Small intestine (tissue), 7 donors: Measurements from ENCODE around the gene ARHGAP23. TPM values are rescaled to one million over a fixed set of nuclear protein-coding genes. Genes with fewer than 3 reads are reported as not detected.

Experiments
- DNase-seq, 2 donors: peaks; one replicate each; pipeline versions ENCODE4 v3.0.0 to v3.0.0-alpha.2; 2013
- FAIRE-seq: peaks from 2 replicates; lab custom pipeline; 2012; peaks lifted over from hg19 to GRCh38; lab: Jason Lieb, UNC
- H3K27ac ChIP-seq, 3 donors: one replicate each; pipeline ENCODE4 v1.5.1; 2013; ENCODE audit warnings: low read length in 2 of 3, mild to moderate bottlenecking in 2 of 3, control low read depth in 1 of 3, inconsistent platforms in 1 of 3, low read depth in 1 of 3, moderate library complexity in 1 of 3
- H3K27me3 ChIP-seq, 3 donors: one replicate each; pipeline ENCODE4 v1.6.1; 2013; ENCODE audit warnings: low read length in 3 of 3, inconsistent platforms in 1 of 3; ENCODE audit not compliant: control insufficient read depth in 3 of 3, insufficient read depth in 3 of 3
- H3K36me3 ChIP-seq, 3 donors: one replicate each; pipeline ENCODE4 v1.6.1; 2013; ENCODE audit warnings: low read length in 3 of 3, inconsistent platforms in 1 of 3, low read depth in 1 of 3, mild to moderate bottlenecking in 1 of 3, moderate library complexity in 1 of 3; ENCODE audit not compliant: control insufficient read depth in 3 of 3, insufficient read depth in 2 of 3
- H3K4me1 ChIP-seq, 3 donors: one replicate each; pipeline ENCODE4 v1.6.1; 2013; ENCODE audit warnings: low read length in 2 of 3, inconsistent platforms in 1 of 3, low read depth in 1 of 3, mild to moderate bottlenecking in 1 of 3, moderate library complexity in 1 of 3; ENCODE audit not compliant: control insufficient read depth in 3 of 3, insufficient read depth in 2 of 3
- H3K4me3 ChIP-seq, 3 donors: one replicate each; pipeline ENCODE4 v1.5.1; 2013; ENCODE audit warnings: low read length in 3 of 3, control low read depth in 1 of 3, inconsistent platforms in 1 of 3, low read depth in 1 of 3, mild to moderate bottlenecking in 1 of 3, moderate library complexity in 1 of 3
- H3K9me3 ChIP-seq, 2 donors: one replicate each; pipeline ENCODE4 v1.6.1; 2013; ENCODE audit warnings: low read depth in 1 of 2, low read length in 1 of 2; ENCODE audit not compliant: control insufficient read depth in 2 of 2, insufficient read depth in 1 of 2
- WGBS, 3 donors: extraction: QIAGEN DNeasy Blood & Tissue Kit; methylation state at CpG; one replicate each; pipeline ENCODE4 v1.1.7; 2013; 5-methylcytosine and 5-hydroxymethylcytosine counted together
- polyA plus RNA-seq, 4 donors: library from polyadenylated mRNA; stranded (reverse) in 3 of 4; unstranded in 1 of 4; fragments of 200-250 nt in 3 of 4; fragments of 120-200 nt in 1 of 4; gene quantifications; one replicate each; pipeline versions ENCODE4 v1.2.1 to v1.2.3, GENCODE V29; 2013
- donor health status: healthy with polysubstance abuse.
- donor health status: control.
- donor health status: control.
- donor health status: Bipolar disorder and iron deficiency.
- donor health status: healthy.

The ARHGAP23 gene
- polyA plus RNA-seq, 4 donors: 0.89 to 10.4 (median 4.7) TPM

DNA sequence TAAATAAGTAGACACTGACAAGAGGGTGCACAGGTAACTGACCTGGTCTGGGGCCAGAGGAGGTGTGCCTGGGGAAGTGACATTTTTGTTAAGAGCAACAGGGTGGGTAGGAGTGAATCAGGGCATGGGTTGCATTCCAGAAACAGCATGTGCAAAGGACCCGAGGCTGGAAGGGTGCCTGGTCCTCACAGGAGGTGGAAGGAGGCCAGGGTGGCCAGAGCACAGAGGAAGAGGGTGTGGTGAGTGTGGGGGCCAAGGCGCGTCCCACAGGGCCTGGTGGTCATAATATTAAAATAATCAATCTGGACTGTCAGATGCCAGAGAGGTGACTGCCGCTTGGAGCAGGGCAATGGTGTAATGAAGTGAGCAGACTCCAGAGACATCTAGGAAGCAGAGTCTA lies 14.3 kb downstream of the ARHGAP23 start:
- FAIRE-seq: no peak
- 63 to 73% (median 72%) methylated on average over 4 of the region's 4 CpGs for WGBS, 3 donors
- Histone ChIP-seq H3K9me3 (no peaks in the 10 kb centered on the region), H3K4me1 (peaks cover 0 to 7% (median 0%) of the 10 kb centered on the region in 3 donors), H3K36me3 (peaks cover 0 to 8% (median 0%) of the 10 kb centered on the region in 3 donors), H3K27me3 (peaks cover 0 to 4% (median 0%) of the 10 kb centered on the region in 3 donors), H3K4me3 (no peak overlapping the region), H3K27ac (no peak overlapping the region)
- no peak for DNase-seq

DNA sequence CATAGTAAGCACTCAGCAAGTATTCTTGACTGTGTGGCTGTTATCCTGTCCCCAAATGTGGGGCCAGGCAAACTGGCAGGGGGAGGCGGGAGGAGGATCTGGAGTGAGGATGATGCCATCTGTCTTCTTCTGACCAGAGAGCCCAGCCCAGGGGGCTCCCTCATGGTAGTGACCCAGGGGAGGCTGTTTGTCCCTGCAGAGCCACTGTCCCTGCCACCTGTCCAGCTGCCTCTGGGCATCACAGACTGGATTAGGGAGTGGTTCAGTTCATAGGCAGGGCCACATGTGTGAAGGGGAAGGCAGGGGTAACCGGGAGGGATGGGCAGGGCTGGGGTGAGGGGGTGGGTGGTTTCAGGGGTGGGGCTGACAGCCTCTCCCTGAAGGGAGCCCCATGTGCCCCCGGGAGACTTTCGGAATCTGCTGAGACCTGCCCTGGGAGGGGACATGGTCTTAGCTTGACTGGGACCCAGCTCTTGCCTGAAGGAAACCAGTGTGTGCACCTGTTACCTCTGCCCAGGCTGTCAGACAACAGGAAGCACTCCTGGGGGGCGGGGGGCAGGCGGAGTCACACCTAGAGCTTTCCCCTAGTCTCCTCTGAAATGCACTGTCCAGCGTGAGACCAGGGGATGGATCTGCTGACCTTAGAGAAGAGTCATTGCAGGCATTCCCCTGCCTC lies 15.2 kb downstream of the ARHGAP23 start:
- no peak overlapping the region for H3K27ac ChIP-seq
- FAIRE-seq (no peak), DNase-seq (no peak)
- no peak overlapping the region for H3K4me3 ChIP-seq
- no peaks in the 10 kb centered on the region for H3K9me3 ChIP-seq
- H3K27me3 ChIP-seq: peaks cover 0 to 4% (median 0%) of the 10 kb centered on the region in 3 donors
- H3K36me3 ChIP-seq: peaks cover 0 to 6% (median 0%) of the 10 kb centered on the region in 3 donors
- WGBS, 3 donors: 35 to 48% (median 41%) methylated on average over 7 of the region's 7 CpGs
- H3K4me1 ChIP-seq: peaks cover 0 to 15% (median 0%) of the 10 kb centered on the region in 3 donors

DNA sequence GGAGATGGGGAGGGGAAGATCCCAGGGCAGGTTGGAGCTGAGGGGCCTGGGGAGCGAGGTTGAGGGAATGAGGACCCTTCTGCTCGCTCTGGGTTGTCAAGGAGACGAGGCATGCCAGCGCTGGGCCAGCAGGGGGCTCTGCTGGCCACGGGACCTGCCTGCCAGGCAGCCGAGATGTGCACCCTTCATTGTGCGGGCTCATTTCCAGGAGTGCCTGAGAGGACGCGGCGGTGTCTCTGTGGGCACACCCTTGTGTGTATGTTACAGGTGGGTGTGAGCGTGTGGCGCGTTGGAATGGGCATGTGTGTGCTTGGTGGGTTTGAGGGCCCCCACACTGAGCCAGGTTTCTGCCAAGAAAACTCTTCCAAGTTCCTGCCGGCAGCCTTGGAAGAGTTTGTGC lies 15.9 kb downstream of the ARHGAP23 start:
- H3K27me3 ChIP-seq: peaks cover 0 to 4% (median 0%) of the 10 kb centered on the region in 3 donors
- no peaks in the 10 kb centered on the region for H3K9me3 ChIP-seq
- 7 to 9% (median 9%) methylated on average over 14 of the region's 14 CpGs for WGBS, 3 donors
- no peak overlapping the region for H3K27ac ChIP-seq
- FAIRE-seq (no peak), DNase-seq (peak; percentile 43 to 81)
- no peak overlapping the region for H3K4me3 ChIP-seq
- peaks cover 0 to 6% (median 0%) of the 10 kb centered on the region in 3 donors for H3K36me3 ChIP-seq
- peaks cover 0 to 21% (median 0%) of the 10 kb centered on the region in 3 donors for H3K4me1 ChIP-seq

DNA sequence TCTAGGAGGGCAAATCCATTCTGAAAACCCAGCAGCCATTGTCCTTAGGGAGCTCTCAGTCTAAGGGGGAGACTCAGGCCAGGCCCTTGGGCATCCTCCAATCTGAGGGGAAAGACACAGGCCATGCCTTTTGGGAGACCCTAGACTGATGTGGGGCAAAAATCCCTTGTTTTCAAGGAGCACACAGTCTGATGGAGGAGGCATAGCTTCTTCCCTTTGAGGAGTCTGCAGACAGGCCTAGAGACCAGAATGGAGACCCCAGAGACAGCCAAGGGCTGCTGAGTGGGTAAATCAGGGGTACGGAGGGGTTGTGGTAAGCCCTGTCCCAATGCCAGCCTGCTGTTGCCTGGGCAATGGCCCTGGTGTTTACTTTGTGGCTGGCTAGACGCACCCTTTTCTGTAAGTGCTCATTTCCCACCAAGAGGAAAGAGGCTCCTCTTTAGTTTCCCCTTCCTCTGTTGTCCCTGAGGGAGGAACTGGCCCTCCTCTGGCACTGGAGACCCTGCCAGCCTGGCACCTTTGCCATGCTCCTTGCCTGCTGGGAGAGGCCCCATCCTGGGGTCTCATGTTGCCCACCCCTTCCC lies 19.3 kb downstream of the ARHGAP23 start:
- Histone ChIP-seq H3K27me3 (peaks cover 0 to 15% (median 0%) of the 10 kb centered on the region in 3 donors), H3K4me1 (peaks cover 0 to 55% (median 0%) of the 10 kb centered on the region in 3 donors), H3K4me3 (no peak overlapping the region), H3K36me3 (peaks cover 0 to 3% (median 0%) of the 10 kb centered on the region in 3 donors), H3K9me3 (no peaks in the 10 kb centered on the region), H3K27ac (peak overlapping the region in 2 of 3 donors; percentile 10 to 27)
- DNase-seq (no peak), FAIRE-seq (no peak)
- WGBS, 3 donors: 40 to 83% (median 49%) methylated on average over 2 of the region's 2 CpGs

DNA sequence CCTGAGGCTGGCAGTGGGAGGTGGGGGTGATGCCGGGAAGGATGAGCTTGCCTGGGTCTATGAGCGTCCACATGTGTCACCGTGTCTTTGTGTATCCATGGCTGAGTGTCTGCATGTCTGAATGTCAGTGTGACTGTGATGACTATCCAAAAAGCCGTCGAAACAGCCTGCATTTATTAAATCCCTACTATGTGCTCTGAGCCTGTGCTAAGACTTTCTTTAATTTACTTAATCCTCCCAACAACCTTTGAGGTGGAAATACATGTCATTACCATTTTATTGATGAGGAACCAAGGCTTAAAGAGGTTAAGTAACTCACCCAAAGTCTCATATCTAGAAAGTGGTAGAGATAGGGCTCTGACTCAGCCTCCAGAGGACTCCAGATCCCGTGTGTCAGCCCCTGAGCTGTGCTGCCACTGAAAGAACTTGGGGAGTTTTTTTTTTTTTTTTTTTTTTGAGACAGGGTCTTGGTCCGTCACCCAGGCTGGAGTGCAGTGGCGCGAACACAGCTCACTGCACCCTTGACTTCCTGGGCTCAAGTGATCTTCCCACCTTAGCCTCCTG lies 20.0 kb downstream of the ARHGAP23 start:
- FAIRE-seq (no peak), DNase-seq (peak in 1 of 2 donors; percentile 41)
- Histone ChIP-seq H3K4me3 (no peak overlapping the region), H3K4me1 (peaks cover 0 to 62% (median 0%) of the 10 kb centered on the region in 3 donors), H3K27ac (peak overlapping the region in 2 of 3 donors; percentile 12 to 82), H3K9me3 (no peaks in the 10 kb centered on the region), H3K36me3 (peaks cover 0 to 3% (median 0%) of the 10 kb centered on the region in 3 donors), H3K27me3 (peaks cover 2 to 22% (median 3%) of the 10 kb centered on the region in 3 donors)
- WGBS, 3 donors: 81 to 83% (median 83%) methylated on average over 9 of the region's 9 CpGs

DNA sequence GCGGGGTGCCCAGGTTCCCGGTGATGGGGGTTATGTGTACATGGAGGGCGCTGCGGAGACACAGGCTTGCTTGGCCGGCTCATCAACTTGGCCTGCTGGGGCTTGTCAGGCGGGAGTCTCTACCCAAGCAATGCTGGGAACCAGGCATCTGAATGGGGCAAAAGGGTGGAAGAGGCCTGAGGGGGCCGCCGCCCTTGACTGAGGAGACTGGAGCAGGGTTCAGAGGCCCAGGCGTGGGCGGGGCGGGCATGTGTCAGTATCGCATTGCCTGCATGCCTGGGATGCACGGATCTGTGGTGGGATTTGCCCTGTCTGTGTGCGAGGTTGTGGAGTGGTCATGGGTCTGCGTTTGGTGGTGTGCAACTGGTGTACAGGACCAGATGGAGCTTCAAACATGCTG lies 21.1 kb downstream of the ARHGAP23 start:
- DNase-seq (peak in 1 of 2 donors; percentile 87), FAIRE-seq (no peak)
- Histone ChIP-seq H3K4me1 (peaks cover 0 to 58% (median 0%) of the 10 kb centered on the region in 3 donors), H3K27ac (peak overlapping the region in 1 of 3 donors; percentile 82), H3K4me3 (no peak overlapping the region), H3K9me3 (no peaks in the 10 kb centered on the region), H3K27me3 (peaks cover 2 to 22% (median 6%) of the 10 kb centered on the region in 3 donors), H3K36me3 (no peaks in the 10 kb centered on the region)
- WGBS, 3 donors: 73 to 74% (median 74%) methylated on average over 15 of the region's 15 CpGs

DNA sequence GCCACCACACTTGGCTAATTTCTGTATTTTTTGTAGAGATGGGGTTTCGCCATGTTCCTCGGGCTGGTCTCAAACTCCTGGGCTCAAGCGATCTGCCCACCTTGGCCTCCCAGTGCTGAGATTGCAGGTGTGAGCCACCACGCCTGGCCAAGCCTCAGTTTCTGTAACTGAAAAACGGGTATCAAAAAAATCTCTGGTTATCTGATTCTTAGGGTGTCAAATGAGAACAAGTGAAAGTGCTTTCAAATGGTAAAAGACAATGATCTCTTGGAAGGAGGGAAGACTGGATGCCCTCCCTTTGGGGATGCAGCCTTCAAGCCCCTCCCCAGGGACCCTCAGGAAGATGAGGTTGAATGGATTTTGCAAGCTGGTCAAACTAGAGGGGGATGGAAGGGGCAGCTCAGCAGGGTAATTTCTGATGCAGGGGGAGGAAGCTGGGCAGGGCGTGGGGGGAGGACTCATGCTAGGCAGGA lies 22.3 kb downstream of the ARHGAP23 start:
- 74 to 78% (median 76%) methylated on average over 6 of the region's 6 CpGs for WGBS, 3 donors
- Histone ChIP-seq H3K27ac (peak overlapping the region in 2 of 3 donors; percentile 27 to 82), H3K9me3 (no peaks in the 10 kb centered on the region), H3K4me3 (no peak overlapping the region), H3K36me3 (no peaks in the 10 kb centered on the region), H3K4me1 (peaks cover 0 to 68% (median 0%) of the 10 kb centered on the region in 3 donors), H3K27me3 (peaks cover 2 to 34% (median 10%) of the 10 kb centered on the region in 3 donors)
- no peak for FAIRE-seq
- DNase-seq: no peak
